OCI-LY3 (cell line): ENCODE results near the gene PDIA4.

Experiments used
- H2AFZ ChIP-seq: fragments of 200-600, 300-600 bp; shearing (Covaris generic); 2 replicates; pipeline ENCODE4 v1.6.0; 2014; ENCODE audit warnings: antibody characterized with exemption, low read depth, low read length
- H3K27ac ChIP-seq: fragments of 200-600, 300-600 bp; sonication (generic); 2 replicates; pipeline ENCODE4 v1.5.1; 2014; ENCODE audit warnings: mild to moderate bottlenecking, low read length, moderate library complexity, mixed read lengths
- H3K27me3 ChIP-seq: fragments of 200-600, 300-600 bp; sonication (generic); 2 replicates; pipeline ENCODE4 v1.6.1; 2014; ENCODE audit warnings: low read depth, low read length, mixed read lengths
- H3K36me3 ChIP-seq: fragments of 200-600, 300-600 bp; sonication (generic); replicated peaks from 2 replicates; pipeline ENCODE3; 2014; ENCODE audit warnings: low read depth, low read length, mixed read lengths
- H3K4me1 ChIP-seq: fragments of 300-600, 200-600 bp; sonication (generic); 2 replicates; pipeline ENCODE4 v1.6.1; 2014; ENCODE audit warnings: low read length, mixed read lengths
- H3K4me2 ChIP-seq: fragments of 200-600, 300-600 bp; sonication (generic); 2 replicates; pipeline ENCODE4 v1.6.1; 2014; ENCODE audit warnings: low read length, mixed read lengths
- H3K4me3 ChIP-seq: fragments of 300-600, 200-600 bp; sonication (generic); 2 replicates; pipeline ENCODE4 v1.5.1; 2014; ENCODE audit warnings: antibody characterized with exemption, mild to moderate bottlenecking, low read length, moderate library complexity
- H3K79me2 ChIP-seq: fragments of 300-600, 200-600 bp; shearing (Covaris generic); 2 replicates; pipeline ENCODE4 v1.6.1; 2014; ENCODE audit warnings: mild to moderate bottlenecking, low read length, mixed read lengths
- H3K9ac ChIP-seq: fragments of 300-600, 200-600 bp; shearing (Covaris generic); 2 replicates; pipeline ENCODE4 v1.6.0; 2014; ENCODE audit warnings: mild to moderate bottlenecking, low read length, moderate library complexity
- H3K9me3 ChIP-seq: fragments of 200-600, 300-600 bp; shearing (Covaris generic); 2 replicates; pipeline ENCODE4 v1.6.1; 2014; ENCODE audit warnings: low read length, mixed read lengths; ENCODE audit not compliant: insufficient read depth
- H4K20me1 ChIP-seq: fragments of 200-600, 300-600 bp; sonication (generic); 2 replicates; pipeline ENCODE4 v1.6.1; 2016; ENCODE audit warnings: low read length, mixed read lengths; ENCODE audit not compliant: insufficient read depth
- CTCF ChIP-seq: fragments of 200-600, 300-600 bp; sonication (generic); IDR thresholded peaks from 2 replicates; pipeline ENCODE4 v1.5.1; 2014; ENCODE audit warnings: antibody characterized with exemption, low read length, low read depth
- EZH2phosphoT487 ChIP-seq: fragments of 200-600 bp; shearing (Covaris generic); IDR thresholded peaks from 2 replicates; pipeline ENCODE4 v1.6.1; 2018; ENCODE audit warnings: antibody characterized with exemption, mixed run types, low read depth

Gene PDIA4

GRCh38 chr7:149007146-149007545 is 21.2 kb downstream of the PDIA4 start:
- Histone ChIP-seq H3K4me3 (no peak overlapping the region), H3K9me3 (no peaks in the 10 kb centered on the region), H3K9ac (no peak overlapping the region), H3K27ac (no peak overlapping the region), H3K4me2 (no peak overlapping the region), H3K27me3 (no peaks in the 10 kb centered on the region), H2AFZ (no peak overlapping the region), H4K20me1 (no peaks in the 10 kb centered on the region; the same call in 1 of the 2 replicates), H3K79me2 (peaks cover 17% of the 10 kb centered on the region; the same call in 1 of the 2 replicates), H3K36me3 (peaks cover 88% of the 10 kb centered on the region), H3K4me1 (no peaks in the 10 kb centered on the region)
- TF ChIP-seq EZH2phosphoT487 (no peak), CTCF (no peak)

- H3K9ac ChIP-seq = no peak overlapping the region
- H4K20me1 ChIP-seq = no peaks in the 10 kb centered on the region; the same call in 1 of the 2 replicates
- no peak overlapping the region for H3K27ac ChIP-seq
- H3K9me3 ChIP-seq = no peaks in the 10 kb centered on the region
- H2AFZ ChIP-seq = no peak overlapping the region
- no peaks in the 10 kb centered on the region for H3K4me1 ChIP-seq
- no peak for TF ChIP-seq EZH2phosphoT487
- no peak for TF ChIP-seq CTCF
- H3K27me3 ChIP-seq = no peaks in the 10 kb centered on the region
- no peak overlapping the region for H3K4me2 ChIP-seq
- H3K79me2 ChIP-seq = peaks cover 9% of the 10 kb centered on the region; the same call in 1 of the 2 replicates
- peaks cover 86% of the 10 kb centered on the region for H3K36me3 ChIP-seq
- H3K4me3 ChIP-seq = no peak overlapping the region
These were observed 22.0 kb downstream of the PDIA4 start for GRCh38 chr7:149006345-149006725.

- Histone ChIP-seq H3K4me1 (no peaks in the 10 kb centered on the region), H3K4me2 (no peak overlapping the region), H3K4me3 (no peak overlapping the region), H3K9ac (no peak overlapping the region), H2AFZ (no peak overlapping the region), H4K20me1 (no peaks in the 10 kb centered on the region; the same call in 1 of the 2 replicates), H3K36me3 (peaks cover 80% of the 10 kb centered on the region), H3K27me3 (no peaks in the 10 kb centered on the region), H3K27ac (no peak overlapping the region), H3K79me2 (peaks cover 4% of the 10 kb centered on the region; the same call in 1 of the 2 replicates), H3K9me3 (no peaks in the 10 kb centered on the region)
- TF ChIP-seq EZH2phosphoT487 (no peak), CTCF (peak; percentile 83)
These were observed 22.6 kb downstream of the PDIA4 start for GRCh38 chr7:149005427-149006344.
